Heart left ventricle (tissue), 16 donors: Measurements from ENCODE around the gene ABCC1. TPM values are rescaled to one million over a fixed set of nuclear protein-coding genes. Genes with fewer than 3 reads are reported as not detected.

ENCODE experiments used
- ATAC-seq, 4 donors: fragments of 200-7000 bp; cut with Tn5 transposase; one replicate each; pipeline ENCODE4 v1.9.1; 2020 to 2022; ENCODE audit warnings: moderate library complexity in 4 of 4, mild to moderate bottlenecking in 3 of 4, moderate number of reproducible peaks in 1 of 4
- DNase-seq, 5 donors: peaks; one replicate each; pipeline ENCODE4 v3.0.0-alpha.2; 2020
- H3K27ac ChIP-seq, 12 donors: fragments of 200-600 bp; sonication (generic) in 4 of 12; one replicate each; pipeline versions ENCODE4 v1.5.0 to v1.8.0; 2016 to 2022; ENCODE audit warnings: mild to moderate bottlenecking in 2 of 12
- H3K27me3 ChIP-seq, 9 donors: fragments of 200-600 bp; sonication (generic) in 2 of 9; one replicate each; pipeline versions ENCODE4 v1.5.1 to v1.8.0; 2016 to 2022; ENCODE audit warnings: mild to moderate bottlenecking in 3 of 9
- H3K36me3 ChIP-seq, 9 donors: fragments of 200-600 bp; sonication (generic) in 2 of 9; one replicate each; pipeline versions ENCODE4 v1.5.0 to v1.8.0; 2018 to 2022; ENCODE audit warnings: mild to moderate bottlenecking in 2 of 9
- H3K4me1 ChIP-seq, 12 donors: fragments of 200-600 bp; sonication (generic) in 4 of 12; one replicate each; pipeline versions ENCODE4 v1.5.0 to v1.8.0; 2016 to 2022; ENCODE audit warnings: mild to moderate bottlenecking in 3 of 12
- H3K4me3 ChIP-seq, 12 donors: fragments of 200-600 bp; sonication (generic) in 4 of 12; one replicate each; pipeline versions ENCODE4 v1.5.0 to v1.8.0; 2017 to 2022; ENCODE audit warnings: mild to moderate bottlenecking in 9 of 12, moderate library complexity in 4 of 12
- H3K9me3 ChIP-seq, 12 donors: fragments of 200-600 bp; sonication (generic) in 4 of 12; one replicate each; pipeline versions ENCODE4 v1.5.0 to v1.8.0; 2016 to 2022; ENCODE audit warnings: mild to moderate bottlenecking in 1 of 12
- POLR2A ChIP-seq, 2 donors: fragments of 450-650 bp; IDR thresholded peaks; one replicate each; pipeline ENCODE4 v1.6.1; 2017; ENCODE audit warnings: antibody characterized with exemption in 2 of 2, mild to moderate bottlenecking in 2 of 2, moderate library complexity in 2 of 2
- WGBS, 4 donors: extraction: QIAGEN DNeasy Blood & Tissue Kit in 2 of 4; methylation state at CpG; one replicate each; pipeline versions ENCODE4 v1.1.5 to v1.1.7; 2013 to 2018; 5-methylcytosine and 5-hydroxymethylcytosine counted together
- intact Hi-C, 10 donors: fragments of 100-400 bp; cut with DNase I; formaldehyde crosslinking; loops; one replicate each; pipeline versions ENCODE4 v1.11.1 to v1.14.2; 2022
- polyA plus RNA-seq, 2 donors: library from polyadenylated mRNA; stranded (reverse); fragments of 200-250 nt; gene quantifications; one replicate each; pipeline ENCODE4 v1.2.3, GENCODE V29; 2013
- total RNA-seq, 9 donors: library from RNA; depleted of rRNA in 2 of 9; stranded (reverse); fragments of >200 nt in 2 of 9; fragmentation: NEBNext Ultra II Directional in 3 of 9; extraction: Animal tissue kit (Norgen Biotek cat#: 25700) in 3 of 9; gene quantifications; one replicate each; pipeline versions ENCODE4 v1.1.0 to v1.2.4, GENCODE V29; 2016 to 2023
- TF ChIP-seq, protein P1 (sequence below), 12 donors: fragments of 200-600 bp; sonication (generic) in 4 of 12; IDR thresholded peaks; one replicate each; pipeline versions ENCODE4 v1.5.0 to v1.8.0; 2018 to 2022; ENCODE audit warnings: antibody characterized with exemption in 12 of 12, mild to moderate bottlenecking in 5 of 12
- donor health status: ischemic (EF 13 %, LVEDD 7.1; RV severe dilation, severe dysfunction).
- donor health status: healthy with polysubstance abuse.
- donor health status: DM: no; HTN: yes; CAD: no.
- donor health status: DM: no; HTN: no; CAD: no.
- donor health status: ischemic (EF 25% LVEDD 6.9; RV normal size, moderate dysfunction).
- donor health status: ischemic (EF 25% LVEDD 5.7; RV mildly dilated, moderate dysfunction).
- donor health status: healthy.
- donor health status: DM: yes; HTN: yes; CAD: no.
- donor health status: ischemic (EF 35%, LVEDD 5.7; RV mildly dilated, moderate dysfunction).
- donor health status: nonischemic (EF 11% LVEDD 7.7; RV severe dilation, severe dysfunction).
- donor health status: DM: yes; HTN: yes; CAD: no.
- donor health status: PGD.
- donor health status: ischemic (EF 29% LVEDD 5.4; RV normal size, mild dysfunction).
- donor health status: nonischemic (EF 23%, LVEDD 6.1; RV moderate dilation, normal function).

The ABCC1 gene
- total and polyA plus RNA-seq, 11 donors = 8.1 to 28.0 (median 22.4) TPM

DNA sequence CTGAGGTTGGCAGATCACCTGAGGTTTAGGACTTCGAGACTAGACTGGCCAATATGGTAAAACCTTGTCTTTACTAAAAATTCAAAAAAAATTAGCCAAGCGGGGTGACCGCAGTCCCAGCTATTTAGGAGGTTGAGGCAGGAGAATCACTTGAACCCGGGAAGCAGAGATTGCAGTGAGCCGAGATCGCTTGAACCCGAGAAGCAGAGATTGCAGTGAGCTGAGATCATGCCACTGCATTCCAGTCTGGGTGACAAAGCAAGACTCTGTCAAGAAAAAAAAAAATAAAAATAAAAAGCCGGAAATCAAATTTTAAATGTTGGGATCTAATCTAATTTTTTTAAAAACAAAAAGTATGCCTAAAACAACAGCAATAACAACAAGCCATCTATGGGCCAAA, 56.3 kb downstream of the ABCC1 start:
- no peak overlapping the region for H3K4me3 ChIP-seq
- 71 to 88% (median 78%) methylated on average over 8 of the region's 8 CpGs for WGBS, 4 donors
- H3K27ac ChIP-seq = no peak overlapping the region
- H3K27me3 ChIP-seq = no peaks in the 10 kb centered on the region
- no peak for DNase-seq
- H3K36me3 ChIP-seq = peaks cover 0 to 23% (median 9%) of the 10 kb centered on the region in 9 donors
- H3K4me1 ChIP-seq = peaks cover 0 to 20% (median 6%) of the 10 kb centered on the region in 12 donors
- H3K9me3 ChIP-seq = no peaks in the 10 kb centered on the region
- ATAC-seq = no peak
- intact Hi-C loops = loop anchor here in 2 of 10 donors (5.0 kb wide), 2 partner anchors 53 to 128 kb away; no protein-coding TSS in a partner anchor
- TF ChIP-seq, protein P1, sequence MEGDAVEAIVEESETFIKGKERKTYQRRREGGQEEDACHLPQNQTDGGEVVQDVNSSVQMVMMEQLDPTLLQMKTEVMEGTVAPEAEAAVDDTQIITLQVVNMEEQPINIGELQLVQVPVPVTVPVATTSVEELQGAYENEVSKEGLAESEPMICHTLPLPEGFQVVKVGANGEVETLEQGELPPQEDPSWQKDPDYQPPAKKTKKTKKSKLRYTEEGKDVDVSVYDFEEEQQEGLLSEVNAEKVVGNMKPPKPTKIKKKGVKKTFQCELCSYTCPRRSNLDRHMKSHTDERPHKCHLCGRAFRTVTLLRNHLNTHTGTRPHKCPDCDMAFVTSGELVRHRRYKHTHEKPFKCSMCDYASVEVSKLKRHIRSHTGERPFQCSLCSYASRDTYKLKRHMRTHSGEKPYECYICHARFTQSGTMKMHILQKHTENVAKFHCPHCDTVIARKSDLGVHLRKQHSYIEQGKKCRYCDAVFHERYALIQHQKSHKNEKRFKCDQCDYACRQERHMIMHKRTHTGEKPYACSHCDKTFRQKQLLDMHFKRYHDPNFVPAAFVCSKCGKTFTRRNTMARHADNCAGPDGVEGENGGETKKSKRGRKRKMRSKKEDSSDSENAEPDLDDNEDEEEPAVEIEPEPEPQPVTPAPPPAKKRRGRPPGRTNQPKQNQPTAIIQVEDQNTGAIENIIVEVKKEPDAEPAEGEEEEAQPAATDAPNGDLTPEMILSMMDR (IDR thresholded peaks at IDR 0.05) = no peak
- TF ChIP-seq POLR2A (IDR thresholded peaks at IDR 0.05) = no peak

DNA sequence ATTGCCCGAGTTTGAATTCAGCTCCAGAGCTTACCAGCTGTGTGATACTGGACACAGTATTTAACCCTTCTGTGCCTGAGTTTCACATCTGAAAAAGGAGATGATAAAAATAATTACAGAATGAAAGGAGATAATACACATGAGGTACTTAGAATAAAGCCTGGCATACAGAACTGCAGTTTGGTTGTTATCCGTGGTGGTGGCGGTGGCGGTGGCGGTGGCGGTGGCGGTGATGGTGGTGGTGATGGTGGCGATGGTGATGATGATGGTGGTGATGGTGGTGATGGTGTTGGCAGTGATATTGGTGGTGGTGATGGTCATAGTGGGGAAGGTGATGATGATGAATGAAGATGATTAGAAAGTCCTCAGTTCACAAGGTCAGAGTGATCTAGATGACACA, 57.2 kb downstream of the ABCC1 start:
- DNase-seq (no peak), ATAC-seq (no peak)
- no peak for TF ChIP-seq POLR2A (IDR thresholded peaks at IDR 0.05)
- TF ChIP-seq, protein P1 (IDR thresholded peaks at IDR 0.05) = no peak
- peaks cover 0 to 18% (median 3%) of the 10 kb centered on the region in 12 donors for H3K4me1 ChIP-seq
- peaks cover 0 to 30% (median 11%) of the 10 kb centered on the region in 9 donors for H3K36me3 ChIP-seq
- H3K9me3 ChIP-seq = no peaks in the 10 kb centered on the region
- H3K27ac ChIP-seq = no peak overlapping the region
- intact Hi-C loops = loop anchor here in 2 of 10 donors (5.0 kb wide), 2 partner anchors 54 to 129 kb away; no protein-coding TSS in a partner anchor
- H3K4me3 ChIP-seq = no peak overlapping the region
- 83 to 92% (median 88%) methylated on average over 8 of the region's 8 CpGs for WGBS, 4 donors
- no peaks in the 10 kb centered on the region for H3K27me3 ChIP-seq

DNA sequence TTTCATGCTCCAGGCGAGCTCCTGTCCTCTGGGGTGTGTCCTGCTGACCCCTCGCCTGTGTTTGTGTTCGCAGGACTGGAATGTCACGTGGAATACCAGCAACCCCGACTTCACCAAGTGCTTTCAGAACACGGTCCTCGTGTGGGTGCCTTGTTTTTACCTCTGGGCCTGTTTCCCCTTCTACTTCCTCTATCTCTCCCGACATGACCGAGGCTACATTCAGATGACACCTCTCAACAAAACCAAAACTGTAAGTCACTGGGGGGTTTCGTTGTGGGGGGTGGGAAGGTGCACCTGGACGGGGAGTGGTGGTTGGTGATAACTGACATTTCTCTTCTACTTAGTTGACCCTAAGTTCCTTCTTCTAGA, 58.3 kb downstream of the ABCC1 start:
- intact Hi-C loops = loop anchor here in 2 of 10 donors (5.0 kb wide), 2 partner anchors 55 to 130 kb away; no protein-coding TSS in a partner anchor
- WGBS, 4 donors = 78 to 85% (median 83%) methylated on average over 11 of the region's 11 CpGs
- Histone ChIP-seq H3K4me3 (no peak overlapping the region), H3K27ac (no peak overlapping the region), H3K4me1 (peaks cover 0 to 9% (median 0%) of the 10 kb centered on the region in 12 donors), H3K36me3 (peaks cover 0 to 40% (median 11%) of the 10 kb centered on the region in 9 donors), H3K9me3 (no peaks in the 10 kb centered on the region), H3K27me3 (no peaks in the 10 kb centered on the region)
- ATAC-seq = no peak
- TF ChIP-seq, protein P1 (IDR thresholded peaks at IDR 0.05) = no peak
- TF ChIP-seq POLR2A (IDR thresholded peaks at IDR 0.05) = no peak
- DNase-seq = no peak

DNA sequence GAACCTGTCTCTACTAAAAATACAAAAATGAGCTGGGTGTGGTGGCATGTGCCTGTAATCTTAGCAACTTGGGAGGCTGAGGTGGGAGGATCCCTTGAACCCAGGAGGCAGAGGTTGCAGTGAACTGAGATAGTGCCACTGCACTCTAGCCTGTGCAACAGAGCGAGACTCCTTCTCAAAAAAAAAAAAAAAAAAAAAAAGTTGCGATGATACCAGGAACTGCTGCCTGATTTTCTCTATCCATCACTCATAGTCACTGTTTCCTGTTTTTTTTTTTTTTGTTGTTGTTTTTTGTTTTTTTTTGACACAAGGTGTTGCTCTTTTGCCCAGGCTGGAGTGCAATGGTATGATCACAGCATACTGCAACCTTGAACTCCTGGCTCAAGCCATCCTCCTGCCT, 59.2 kb downstream of the ABCC1 start:
- peak overlapping the region in 3 of 12 donors; percentile 27 to 73 (median 60) for H3K27ac ChIP-seq
- no peak for ATAC-seq
- DNase-seq = no peak
- peaks cover 0 to 9% (median 0%) of the 10 kb centered on the region in 12 donors for H3K4me1 ChIP-seq
- 93 to 98% (median 96%) methylated on average over 2 of the region's 2 CpGs for WGBS, 4 donors
- H3K4me3 ChIP-seq = no peak overlapping the region
- H3K9me3 ChIP-seq = no peaks in the 10 kb centered on the region
- H3K36me3 ChIP-seq = peaks cover 0 to 41% (median 11%) of the 10 kb centered on the region in 9 donors
- intact Hi-C loops = loop anchor here in 2 of 10 donors (5.0 kb wide), 2 partner anchors 56 to 131 kb away; no protein-coding TSS in a partner anchor
- TF ChIP-seq, protein P1 (IDR thresholded peaks at IDR 0.05) = no peak
- no peak for TF ChIP-seq POLR2A (IDR thresholded peaks at IDR 0.05)
- H3K27me3 ChIP-seq = no peaks in the 10 kb centered on the region
